Liver (tissue), 9 donors: ENCODE measurements around the gene AMIGO2. TPM values are rescaled to one million over a fixed set of nuclear protein-coding genes. Genes with fewer than 3 reads are reported as not detected.

Experiments used
- DNase-seq: peaks from one replicate; pipeline ENCODE4 v3.0.0-alpha.2; 2017; ENCODE audit warnings: low spot score
- H3K27ac ChIP-seq, 2 donors: one replicate each; pipeline ENCODE4 v1.7.0; 2013; ENCODE audit warnings: inconsistent platforms in 2 of 2, low read length in 2 of 2, control low read depth in 1 of 2, low read depth in 1 of 2, mild to moderate bottlenecking in 1 of 2
- H3K27me3 ChIP-seq, 4 donors: one replicate each; pipeline versions ENCODE4 v1.6.1 to v1.7.0; 2013; ENCODE audit warnings: low read length in 3 of 4, inconsistent platforms in 1 of 4, mild to moderate bottlenecking in 1 of 4, moderate library complexity in 1 of 4; ENCODE audit not compliant: control insufficient read depth in 4 of 4, insufficient read depth in 4 of 4
- H3K36me3 ChIP-seq, 4 donors: one replicate each; pipeline versions ENCODE4 v1.6.1 to v1.7.0; 2013; ENCODE audit warnings: low read length in 3 of 4, mild to moderate bottlenecking in 3 of 4, low read depth in 1 of 4, moderate library complexity in 1 of 4; ENCODE audit not compliant: control insufficient read depth in 4 of 4, insufficient read depth in 3 of 4
- H3K4me1 ChIP-seq, 4 donors: one replicate each; pipeline versions ENCODE4 v1.6.1 to v1.7.0; 2013; ENCODE audit warnings: low read length in 3 of 4, mild to moderate bottlenecking in 3 of 4, moderate library complexity in 1 of 4; ENCODE audit not compliant: control insufficient read depth in 4 of 4, insufficient read depth in 4 of 4
- H3K4me3 ChIP-seq, 3 donors: one replicate each; pipeline versions ENCODE4 v1.6.1 to v1.7.0; 2013; ENCODE audit warnings: low read length in 3 of 3, control low read depth in 1 of 3, low read depth in 1 of 3, mild to moderate bottlenecking in 1 of 3
- H3K9ac ChIP-seq, 2 donors: one replicate each; pipeline ENCODE4 v1.7.0; 2013; ENCODE audit warnings: low read length in 2 of 2, mild to moderate bottlenecking in 2 of 2, moderate library complexity in 2 of 2, control low read depth in 1 of 2, low read depth in 1 of 2
- H3K9me3 ChIP-seq, 4 donors: one replicate each; pipeline versions ENCODE4 v1.6.1 to v1.7.0; 2013; ENCODE audit warnings: low read length in 3 of 4; ENCODE audit not compliant: control insufficient read depth in 4 of 4
- ATF3 ChIP-seq: IDR thresholded peaks from 2 replicates; pipeline ENCODE4 v1.6.1; 2016; ENCODE audit warnings: antibody characterized with exemption
- CTCF ChIP-seq: fragments of 150-350 bp; IDR thresholded peaks from 2 replicates; pipeline ENCODE4 v1.5.1; 2017; ENCODE audit warnings: improper control_type of control experiment, low read depth, low read length; ENCODE audit not compliant: missing input control
- EGR1 ChIP-seq, 2 donors: IDR thresholded peaks; 2 replicates each; pipeline ENCODE4 v1.6.1; 2016 to 2018; ENCODE audit warnings: antibody characterized with exemption in 2 of 2, low read depth in 2 of 2
- FOXA1 ChIP-seq: IDR thresholded peaks from 2 replicates; pipeline ENCODE4 v1.6.1; 2016; ENCODE audit warnings: antibody characterized with exemption
- FOXA2 ChIP-seq: IDR thresholded peaks from 2 replicates; pipeline ENCODE4 v1.6.1; 2016; ENCODE audit warnings: antibody characterized with exemption
- GABPA ChIP-seq, 2 donors: IDR thresholded peaks in 1 of 2; conservative IDR thresholded peaks in 1 of 2; 2 replicates each; pipeline ENCODE4 v1.6.1; 2016; ENCODE audit warnings: antibody characterized with exemption in 2 of 2, mild to moderate bottlenecking in 1 of 2, moderate library complexity in 1 of 2
- HNF4A ChIP-seq, 2 donors: conservative IDR thresholded peaks; 2 replicates each; pipeline ENCODE4 v1.6.1; 2016; ENCODE audit warnings: antibody characterized with exemption in 2 of 2, mild to moderate bottlenecking in 2 of 2
- HNF4G ChIP-seq: IDR thresholded peaks from 2 replicates; pipeline ENCODE4 v1.6.1; 2016; ENCODE audit warnings: antibody characterized with exemption
- JUND ChIP-seq, 2 donors: IDR thresholded peaks; 2 replicates each; pipeline ENCODE4 v1.6.1; 2016; ENCODE audit warnings: antibody characterized with exemption in 2 of 2
- MAX ChIP-seq: IDR thresholded peaks from 2 replicates; pipeline ENCODE4 v1.6.1; 2016; ENCODE audit warnings: antibody characterized with exemption
- NR2F2 ChIP-seq: IDR thresholded peaks from 2 replicates; pipeline ENCODE4 v1.6.1; 2016; ENCODE audit warnings: antibody characterized with exemption
- RAD21 ChIP-seq, 2 donors: IDR thresholded peaks; 2 replicates each; pipeline ENCODE4 v1.6.1; 2016; ENCODE audit warnings: antibody characterized with exemption in 2 of 2, mild to moderate bottlenecking in 2 of 2
- REST ChIP-seq: IDR thresholded peaks from 2 replicates; pipeline ENCODE4 v1.6.1; 2016; ENCODE audit warnings: antibody characterized with exemption, mild to moderate bottlenecking
- RXRA ChIP-seq, 2 donors: IDR thresholded peaks; 2 replicates each; pipeline ENCODE4 v1.6.1; 2017 to 2018; ENCODE audit warnings: antibody characterized with exemption in 2 of 2, mild to moderate bottlenecking in 1 of 2
- SP1 ChIP-seq: IDR thresholded peaks from 2 replicates; pipeline ENCODE4 v1.6.1; 2018; ENCODE audit warnings: antibody characterized with exemption, mild to moderate bottlenecking
- TAF1 ChIP-seq: conservative IDR thresholded peaks from 2 replicates; pipeline ENCODE4 v1.6.1; 2016; ENCODE audit warnings: antibody characterized with exemption, mild to moderate bottlenecking
- YY1 ChIP-seq: IDR thresholded peaks from 2 replicates; pipeline ENCODE4 v1.6.1; 2016; ENCODE audit warnings: antibody characterized with exemption, mild to moderate bottlenecking
- ZBTB33 ChIP-seq: IDR thresholded peaks from 2 replicates; pipeline ENCODE4 v1.6.1; 2016; ENCODE audit warnings: antibody characterized with exemption
- WGBS: extraction: QIAGEN DNeasy Blood & Tissue Kit; methylation state at CpG from one replicate; pipeline ENCODE4 v1.1.7; 2013; 5-methylcytosine and 5-hydroxymethylcytosine counted together
- polyA plus RNA-seq, 2 donors: library from polyadenylated mRNA; stranded (reverse) in 1 of 2; unstranded in 1 of 2; fragments of 200-250 nt in 1 of 2; fragments of >200 nt in 1 of 2; fragmentation: Nextera tagmentation in 1 of 2; extraction: Ambion mirVana in 1 of 2; gene quantifications; one replicate each; pipeline versions ENCODE4 v1.2.1 to v1.2.3, GENCODE V29; 2013 to 2015
- total RNA-seq, 2 donors: library from RNA; depleted of rRNA; stranded (reverse); fragments of >200 nt; gene quantifications; one replicate each; pipeline ENCODE4 v1.2.3, GENCODE V29; 2014
- donor health status: healthy.
- donor health status: healthy.
- donor health status: healthy.
- donor health status: healthy.
- donor health status: healthy.

The AMIGO2 gene
- total and polyA plus RNA-seq, 4 donors, result 1.2 to 3.5 (median 2.3) TPM

GRCh38 chr12:47105914-47106674, 26.3 kb upstream of the AMIGO2 start:
- Histone ChIP-seq H3K27me3 (no peaks in the 10 kb centered on the region), H3K27ac (no peak overlapping the region), H3K36me3 (no peaks in the 10 kb centered on the region), H3K9ac (no peak overlapping the region), H3K4me1 (no peaks in the 10 kb centered on the region), H3K4me3 (no peak overlapping the region), H3K9me3 (no peaks in the 10 kb centered on the region)
- TF ChIP-seq HNF4G (no peak), CTCF (no peak), REST (no peak), JUND (IDR thresholded peaks at IDR 0.05) (no peak), GABPA (IDR thresholded peaks at IDR 0.05 in 1 of 2, conservative IDR thresholded peaks at IDR 0.05 in 1 of 2) (no peak), FOXA2 (no peak), SP1 (no peak), RAD21 (IDR thresholded peaks at IDR 0.05) (no peak), YY1 (no peak), EGR1 (IDR thresholded peaks at IDR 0.05; ENCODE audit: low read depth in 2 of 2) (no peak), HNF4A (conservative IDR thresholded peaks at IDR 0.05) (no peak), ATF3 (no peak)
- no peak for DNase-seq
- WGBS, result 86% methylated on average over 10 of the region's 10 CpGs

GRCh38 chr12:47102845-47103651, 23.3 kb upstream of the AMIGO2 start:
- 85% methylated on average over 11 of the region's 11 CpGs for WGBS
- peak overlapping the region in 1 of 2 donors; percentile 17 for H3K27ac ChIP-seq
- H3K9me3 ChIP-seq, result no peaks in the 10 kb centered on the region
- TF ChIP-seq RAD21 (IDR thresholded peaks at IDR 0.05) (peak in 1 of 2 donors; percentile 9), CTCF (no peak), RXRA (IDR thresholded peaks at IDR 0.05) (peak; percentile 29 to 34), ZBTB33 (no peak), HNF4A (conservative IDR thresholded peaks at IDR 0.05) (no peak), YY1 (peak; percentile 54), HNF4G (no peak), TAF1 (no peak), ATF3 (no peak), NR2F2 (peak; percentile 93), FOXA2 (no peak), FOXA1 (no peak), EGR1 (IDR thresholded peaks at IDR 0.05; ENCODE audit: low read depth in 2 of 2) (no peak), GABPA (IDR thresholded peaks at IDR 0.05 in 1 of 2, conservative IDR thresholded peaks at IDR 0.05 in 1 of 2) (no peak), MAX (no peak), JUND (IDR thresholded peaks at IDR 0.05) (peak in 1 of 2 donors; percentile 13), SP1 (peak; percentile 36)

More at GRCh38 chr12:47102845-47103651, 23.3 kb upstream of the AMIGO2 start:
- peaks cover 0 to 2% (median 0%) of the 10 kb centered on the region in 4 donors for H3K4me1 ChIP-seq
- no peak overlapping the region for H3K9ac ChIP-seq
- H3K4me3 ChIP-seq, result no peak overlapping the region
- H3K27me3 ChIP-seq, result no peaks in the 10 kb centered on the region
- DNase-seq, result no peak
- no peaks in the 10 kb centered on the region for H3K36me3 ChIP-seq
